Aorta (tissue), 5 donors: ENCODE results near the gene ALKBH1. TPM values are rescaled to one million over a fixed set of nuclear protein-coding genes. Genes with fewer than 3 reads are reported as not detected.
A peak's percentile ranks its signal among the peaks of the same experiment; 100 is the strongest.
"Not testable (repeated sequence)": the region's sequence is repeated elsewhere in the genome, so short reads cannot be mapped to it uniquely, and the experiment has no call there.

ENCODE experiments used
- ATAC-seq: fragments of 200-7000 bp; cut with Tn5 transposase; one replicate; pipeline ENCODE4 v1.9.1; 2022; ENCODE audit warnings: moderate library complexity; ENCODE audit not compliant: low FRiP score
- DNase-seq, 2 donors: peaks; one replicate each; pipeline ENCODE4 v3.0.0-alpha.2; 2020
- H3K27ac ChIP-seq, 2 donors: one replicate each; pipeline ENCODE4 v1.5.1; 2013; ENCODE audit warnings: low read length in 2 of 2, mild to moderate bottlenecking in 2 of 2, moderate library complexity in 2 of 2, control low read depth in 1 of 2, inconsistent platforms in 1 of 2, low read depth in 1 of 2
- H3K27me3 ChIP-seq, 2 donors: one replicate each; pipeline ENCODE4 v1.6.1; 2013; ENCODE audit warnings: control low read depth in 1 of 2, low read length in 1 of 2, mild to moderate bottlenecking in 1 of 2, moderate library complexity in 1 of 2; ENCODE audit not compliant: insufficient read depth in 2 of 2, control insufficient read depth in 1 of 2
- H3K36me3 ChIP-seq, 2 donors: one replicate each; pipeline ENCODE4 v1.6.1; 2013; ENCODE audit warnings: control low read depth in 1 of 2, low read length in 1 of 2, mild to moderate bottlenecking in 1 of 2; ENCODE audit not compliant: insufficient read depth in 2 of 2, control insufficient read depth in 1 of 2
- H3K4me1 ChIP-seq, 2 donors: one replicate each; pipeline ENCODE4 v1.6.1; 2013; ENCODE audit warnings: low read length in 2 of 2, control low read depth in 1 of 2, mild to moderate bottlenecking in 1 of 2, moderate library complexity in 1 of 2; ENCODE audit not compliant: insufficient read depth in 2 of 2, control insufficient read depth in 1 of 2
- H3K4me3 ChIP-seq, 2 donors: one replicate each; pipeline ENCODE4 v1.5.1; 2013; ENCODE audit warnings: low read length in 2 of 2, control low read depth in 1 of 2, mild to moderate bottlenecking in 1 of 2
- H3K9me3 ChIP-seq: one replicate; pipeline ENCODE4 v1.6.1; 2013; ENCODE audit warnings: mild to moderate bottlenecking, low read length; ENCODE audit not compliant: control insufficient read depth
- WGBS, 2 donors: extraction: QIAGEN DNeasy Blood & Tissue Kit; methylation state at CpG; one replicate each; pipeline ENCODE4 v1.1.7; 2013; 5-methylcytosine and 5-hydroxymethylcytosine counted together
- intact Hi-C, 2 donors: fragments of 100-400 bp; cut with DNase I; formaldehyde crosslinking; loops; one replicate each; pipeline versions ENCODE4 v1.14.2 to v1.15.0; 2022
- long read RNA-seq, 2 donors: library from polyadenylated mRNA; unstranded; transcript quantifications; one replicate each; pipeline ENCODE4 v2.0.0, GENCODE V29; 2020 to 2021
- polyA plus RNA-seq, 2 donors: library from polyadenylated mRNA; stranded (reverse); fragments of 200-250 nt; gene quantifications; one replicate each; pipeline ENCODE4 v1.2.3, GENCODE V29; 2013
- total RNA-seq, 2 donors: library from RNA; stranded (reverse); fragmentation: NEBNext Ultra II Directional; extraction: Animal tissue kit (Norgen Biotek cat#: 25700); gene quantifications; one replicate each; pipeline ENCODE4 v1.2.1, GENCODE V29; 2021
- donor health status: healthy with polysubstance abuse.
- donor health status: Bipolar disorder and iron deficiency.
- donor health status: DM: no; HTN: no; CAD: no.
- donor health status: DM: no; HTN: no; CAD: no.
- donor health status: DM: yes; HTN: yes; CAD: no.

Gene ALKBH1
- total RNA-seq (10 to 100 TPM in 1 of 2 donors, 1 to 10 TPM in 1; 7.4 to 12.6 TPM), polyA plus RNA-seq (1 to 10 TPM; 4.6 to 7.2 TPM)
- long read RNA-seq, donor 1, transcript ALKBH1-201 (6 exons, 2,594 nt) = major isoform, 7 of 10 reads
- long read RNA-seq, donor 1, partial matches to known transcripts = 2 of 10 reads
- long read RNA-seq, donor 1, other reads (novel, unspliced or antisense) = 1 of 10 reads
- long read RNA-seq, donor 2, partial matches to known transcripts = 1 of 6 reads
- long read RNA-seq, donor 2, other reads (novel, unspliced or antisense) = 2 of 6 reads

GRCh38 chr14:77707724-77708408 is at the start of gene ALKBH1, which contains the start of gene SLIRP:
TSS of gene ALKBH1 (minus strand) at chr14:77708023. CDS start at chr14:77708004, 19 bp downstream.
TSS of gene SLIRP (plus strand) at chr14:77708103. CDS start at chr14:77708112, 9 bp downstream.
- intact Hi-C loops = loop anchor here (1.0 to 5.0 kb wide), 4 partner anchors 54 to 251 kb away; partner anchors contain the start of genes AHSA1 (in 2 of the 2), SNW1 (in 1 of the 2), SPTLC2 (in 1 of the 2) and VIPAS39 (in 1 of the 2)
- H3K27me3 ChIP-seq = no peaks in the 10 kb centered on the region
- H3K9me3 ChIP-seq = no peaks in the 10 kb centered on the region
- DNase-seq = peak; percentile 92 to 95
- 0% methylated on average over 49 of the region's 49 CpGs for WGBS, 2 donors
- ATAC-seq = peak; percentile 96
- peaks cover 0 to 3% of the 10 kb centered on the region in 2 donors for H3K36me3 ChIP-seq
- H3K27ac ChIP-seq = peak within 1 kb of the TSS in 1 of 2 donors; percentile 67
- H3K4me3 ChIP-seq = peak within 1 kb of the TSS; percentile 95 to 99
- peaks cover 4 to 15% of the 10 kb centered on the region in 2 donors for H3K4me1 ChIP-seq

GRCh38 chr14:77752799-77753516 is 45.1 kb upstream of the ALKBH1 start:
- 33 to 45% methylated on average over 3 of the region's 3 CpGs for WGBS, 2 donors
- ATAC-seq = no peak
- Histone ChIP-seq H3K4me1 (no peaks in the 10 kb centered on the region), H3K27ac (no peak overlapping the region), H3K4me3 (no peak overlapping the region), H3K36me3 (peaks cover 2 to 3% of the 10 kb centered on the region in 2 donors), H3K27me3 (no peaks in the 10 kb centered on the region), H3K9me3 (no peaks in the 10 kb centered on the region)
- intact Hi-C loops = no loop called here
- no peak for DNase-seq

- H3K27me3 ChIP-seq = no peaks in the 10 kb centered on the region
- intact Hi-C loops = no loop called here
- DNase-seq (no peak), ATAC-seq (no peak)
- no peak overlapping the region for H3K27ac ChIP-seq
- H3K36me3 ChIP-seq = peaks cover 2 to 3% of the 10 kb centered on the region in 2 donors
- H3K4me3 ChIP-seq = no peak overlapping the region
- H3K4me1 ChIP-seq = no peaks in the 10 kb centered on the region
- 96% methylated on average over 2 of the region's 2 CpGs for WGBS, 2 donors
- no peaks in the 10 kb centered on the region for H3K9me3 ChIP-seq
Observed at GRCh38 chr14:77752266-77752665, 44.4 kb upstream of the ALKBH1 start.

- ATAC-seq, H3K4me3 ChIP-seq, H3K27me3 ChIP-seq, H3K4me1 ChIP-seq, H3K27ac ChIP-seq, H3K36me3 ChIP-seq, H3K9me3 ChIP-seq: not testable (repeated sequence)
- DNase-seq = peak in 1 of 2 donors; percentile 50
- intact Hi-C loops = loop anchor here in 1 of 2 donors (10.0 kb wide), 1 partner anchor 593 kb away; no protein-coding TSS in a partner anchor
- 92 to 93% methylated on average over 16 to 33 of the region's 33 CpGs for WGBS, 2 donors
Observed at GRCh38 chr14:77747425-77747824, 39.6 kb upstream of the ALKBH1 start.

GRCh38 chr14:77746064-77746702 is 38.4 kb upstream of the ALKBH1 start:
- intact Hi-C loops = loop anchor here in 1 of 2 donors (10.0 kb wide), 1 partner anchor 591 kb away; no protein-coding TSS in a partner anchor
- Histone ChIP-seq H3K27ac (no peak overlapping the region), H3K4me1 (no peaks in the 10 kb centered on the region), H3K4me3 (no peak overlapping the region), H3K9me3 (no peaks in the 10 kb centered on the region), H3K36me3 (peaks cover 2 to 3% of the 10 kb centered on the region in 2 donors), H3K27me3 (no peaks in the 10 kb centered on the region)
- ATAC-seq (no peak), DNase-seq (no peak)
- 39 to 40% methylated on average over 4 of the region's 4 CpGs for WGBS, 2 donors

- intact Hi-C loops = loop anchor here in 1 of 2 donors (10.0 kb wide), 1 partner anchor 587 kb away; no protein-coding TSS in a partner anchor
- H3K36me3 ChIP-seq = peaks cover 3 to 4% of the 10 kb centered on the region in 2 donors
- DNase-seq = no peak
- no peaks in the 10 kb centered on the region for H3K4me1 ChIP-seq
- no peak overlapping the region for H3K27ac ChIP-seq
- H3K27me3 ChIP-seq = no peaks in the 10 kb centered on the region
- ATAC-seq = no peak
- H3K4me3 ChIP-seq = no peak overlapping the region
- 58 to 70% methylated on average over 2 of the region's 2 CpGs for WGBS, 2 donors
- H3K9me3 ChIP-seq = no peaks in the 10 kb centered on the region
Observed at GRCh38 chr14:77741438-77741837, 33.6 kb upstream of the ALKBH1 start.

- H3K9me3 ChIP-seq = no peaks in the 10 kb centered on the region
- no peak overlapping the region for H3K27ac ChIP-seq
- H3K4me3 ChIP-seq = no peak overlapping the region
- H3K4me1 ChIP-seq = no peaks in the 10 kb centered on the region
- intact Hi-C loops = no loop called here
- 57 to 59% methylated on average over 7 of the region's 7 CpGs for WGBS, 2 donors
- no peaks in the 10 kb centered on the region for H3K27me3 ChIP-seq
- peaks cover 3 to 8% of the 10 kb centered on the region in 2 donors for H3K36me3 ChIP-seq
- no peak for ATAC-seq
- DNase-seq = no peak
Observed at GRCh38 chr14:77738559-77739250, 30.9 kb upstream of the ALKBH1 start.
